Measurements from ENCODE around the gene CDKN2D.

Gene CDKN2D

DNA sequence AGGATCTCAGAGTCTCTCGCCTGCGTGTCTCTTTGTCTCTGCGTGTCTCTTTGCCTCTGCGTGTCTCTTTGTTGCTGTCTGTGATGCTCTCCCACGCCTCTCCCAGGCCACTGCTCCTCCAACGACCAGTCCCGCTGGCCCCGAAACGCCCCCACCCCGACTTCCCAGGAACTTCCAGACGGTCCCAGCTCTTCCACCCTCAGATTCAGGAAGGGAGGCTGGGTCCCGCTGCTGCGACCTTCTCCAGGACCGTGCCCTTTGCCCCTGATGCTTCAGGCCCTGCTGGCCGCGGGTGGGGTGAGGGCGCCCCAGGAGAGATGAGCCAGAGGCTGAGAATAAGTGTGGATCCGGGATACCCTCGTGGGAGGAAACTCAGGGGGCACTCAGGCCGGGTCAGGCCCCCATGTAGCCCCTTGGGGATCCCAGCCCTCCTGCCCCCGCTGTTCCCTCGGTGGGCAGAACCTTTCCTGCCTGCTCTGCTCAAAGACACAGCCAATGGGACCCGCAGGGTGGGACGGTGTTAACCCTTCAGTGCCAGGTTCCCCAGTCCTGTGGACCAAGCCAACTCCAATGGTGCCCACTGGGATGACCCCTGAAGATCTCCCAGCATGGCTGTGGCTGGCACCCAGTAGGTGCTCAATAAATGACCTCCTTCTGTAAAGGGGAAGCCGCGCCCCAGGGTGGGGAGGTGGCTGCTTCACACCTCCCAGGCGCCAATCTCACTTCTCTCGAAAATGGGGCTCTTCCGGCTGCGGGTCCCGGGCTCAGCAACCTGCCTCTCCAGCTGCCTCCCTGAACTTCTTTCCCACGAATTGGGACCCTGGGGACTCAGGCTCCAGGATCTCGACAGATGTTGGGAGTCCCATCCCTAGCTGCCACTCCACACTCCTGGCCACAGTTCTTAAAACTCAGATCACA is 50.1 kb downstream of the CDKN2D start:
- DNase-seq = no peak

DNA sequence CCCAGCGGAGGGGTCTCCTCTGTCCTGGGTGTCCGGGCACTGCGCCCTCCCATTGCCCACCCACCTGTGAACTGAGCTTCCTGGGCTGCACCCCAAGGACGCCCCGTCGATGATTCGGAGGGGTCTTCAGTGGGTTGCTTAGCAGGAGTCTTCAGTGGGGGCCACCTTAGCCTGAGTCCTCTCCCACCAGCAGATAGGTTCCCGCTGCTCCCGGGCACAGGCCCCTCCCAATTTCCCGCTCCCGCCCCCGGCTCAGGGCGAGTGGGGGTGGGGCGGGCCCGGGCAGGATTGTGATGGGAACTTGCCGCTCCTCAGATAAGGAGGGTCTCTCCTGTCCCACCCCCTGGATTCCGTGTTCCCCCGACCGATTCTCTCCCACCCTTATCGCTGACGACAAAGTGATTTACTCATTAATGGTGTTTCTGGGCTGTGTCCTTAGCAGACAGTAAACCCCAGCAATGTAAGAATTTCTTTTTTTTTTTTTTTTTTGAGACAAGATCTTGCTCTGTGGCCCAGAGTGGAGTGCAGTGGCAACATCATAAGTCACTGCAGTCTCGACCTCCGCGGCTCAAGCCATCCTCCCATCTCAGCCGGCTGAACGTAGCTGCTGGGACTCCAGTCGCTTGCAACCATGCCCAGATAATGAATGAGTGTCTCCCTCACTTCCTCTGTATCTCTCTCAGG is 50.9 kb downstream of the CDKN2D start:
- no peak for DNase-seq

DNA sequence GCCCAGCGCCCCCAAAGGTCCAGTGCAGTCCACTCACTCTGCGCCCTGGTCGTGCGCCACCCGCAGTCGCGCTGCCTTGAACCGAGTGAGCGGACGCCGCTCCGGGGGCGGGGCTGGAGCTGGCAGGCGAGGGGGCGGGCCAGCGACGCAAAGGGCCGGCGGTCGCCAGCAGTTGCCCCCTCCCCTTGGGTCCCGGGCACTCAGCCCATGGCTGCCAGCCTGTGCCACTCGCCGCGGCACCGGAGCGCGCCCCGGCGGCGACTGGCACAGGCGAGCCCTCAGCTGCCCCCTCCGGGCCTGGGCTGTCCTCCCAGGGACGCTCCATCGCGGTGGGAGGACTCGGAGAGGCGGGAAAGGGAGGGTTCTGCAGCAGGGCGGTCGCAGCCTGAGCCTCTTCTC is 51.4 kb downstream of the CDKN2D start, which contains the start of gene S1PR5:
TSS of gene S1PR5 (minus strand) at position 87 of the 399 bp plus-strand sequence. CDS start 2,436 bp downstream, outside the sequence.
- no peak for DNase-seq

DNA sequence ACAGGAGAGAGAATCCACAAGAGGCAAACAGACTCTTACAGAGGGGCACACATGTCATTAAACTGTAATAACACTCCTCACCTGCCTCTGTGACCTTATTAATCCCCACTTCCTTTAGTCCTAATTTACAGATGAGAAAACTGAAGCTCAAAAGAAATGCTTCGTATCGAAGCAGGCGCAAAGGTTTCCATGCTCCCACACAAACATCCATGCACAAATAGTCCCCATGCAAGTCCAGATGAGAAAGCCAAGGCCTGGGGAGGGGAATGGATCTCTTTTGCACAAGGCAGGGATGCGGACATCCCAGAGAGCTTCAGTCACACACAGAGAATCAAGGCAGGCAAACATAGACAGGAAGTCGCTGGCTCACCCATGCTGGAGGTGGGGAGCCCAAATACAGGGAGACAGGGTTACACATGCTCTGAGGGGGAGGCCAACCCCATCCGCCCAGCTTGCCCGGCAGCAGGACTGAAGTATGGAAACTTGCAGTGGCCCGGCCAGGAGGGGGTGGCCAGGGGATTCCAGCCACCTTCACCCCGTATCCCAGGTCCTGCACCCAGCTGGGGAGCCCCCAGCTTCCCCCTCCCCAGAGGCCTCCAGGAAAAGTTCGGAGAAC is 52.0 kb downstream of the CDKN2D start:
- DNase-seq = no peak
